ENCODE data around the gene TM9SF4.
"Not testable (repeated sequence)": the region's sequence is repeated elsewhere in the genome, so short reads cannot be mapped to it uniquely, and the experiment has no call there.

The TM9SF4 gene

GRCh38 chr20:32159766-32160221, 50.3 kb downstream of the TM9SF4 start:
- DNase-seq: no peak

GRCh38 chr20:32160341-32160740, 50.8 kb downstream of the TM9SF4 start:
- no peak for DNase-seq

GRCh38 chr20:32162351-32162750, 52.8 kb downstream of the TM9SF4 start:
- no peak for DNase-seq

GRCh38 chr20:32163951-32164350, 54.4 kb downstream of the TM9SF4 start:
- no peak for DNase-seq

GRCh38 chr20:32164984-32165735, 55.6 kb downstream of the TM9SF4 start:
- DNase-seq: no peak

- no peak for DNase-seq
Observed at GRCh38 chr20:32165836-32166545, 56.5 kb downstream of the TM9SF4 start.

- no peak for DNase-seq
Observed at GRCh38 chr20:32167552-32167951, 58.0 kb downstream of the TM9SF4 start.

- DNase-seq: no peak
Observed at GRCh38 chr20:32168184-32168910, 58.8 kb downstream of the TM9SF4 start.

GRCh38 chr20:32177696-32178095, 68.2 kb downstream of the TM9SF4 start:
- DNase-seq: not testable (repeated sequence)

- no peak for DNase-seq
Observed at GRCh38 chr20:32179515-32179914, 70.0 kb downstream of the TM9SF4 start.

GRCh38 chr20:32179934-32180333, 70.4 kb downstream of the TM9SF4 start:
- DNase-seq: no peak

GRCh38 chr20:32181606-32182005, 72.1 kb downstream of the TM9SF4 start:
- no peak for DNase-seq

- no peak for DNase-seq
Observed at GRCh38 chr20:32183947-32184635, 74.6 kb downstream of the TM9SF4 start.

- no peak for DNase-seq
Observed at GRCh38 chr20:32184961-32185603, 75.6 kb downstream of the TM9SF4 start.

GRCh38 chr20:32186506-32186905, 77.0 kb downstream of the TM9SF4 start:
- no peak for DNase-seq

GRCh38 chr20:32188376-32189122, 79.0 kb downstream of the TM9SF4 start:
- DNase-seq: no peak

- DNase-seq: no peak
Observed at GRCh38 chr20:32189123-32189410, 79.6 kb downstream of the TM9SF4 start.

- peak; percentile 29 for DNase-seq
Observed at GRCh38 chr20:32189691-32190615, 80.4 kb downstream of the TM9SF4 start.

- no peak for DNase-seq
Observed at GRCh38 chr20:32190616-32191415, 81.3 kb downstream of the TM9SF4 start.

GRCh38 chr20:32191422-32191821, 81.9 kb downstream of the TM9SF4 start:
- no peak for DNase-seq

Data from activated T-cell treated with anti-CD3 and anti-CD28 coated beads for 4 hours (primary cell).